Activated CD8-positive, alpha-beta memory T cell treated with anti-CD3 and anti-CD28 coated beads, Interleukin-2, amount 10 ng/mL, durations not matched to agents 7 days and 5 days (primary cell): ENCODE results near the gene NMRK1. TPM values are rescaled to one million over a fixed set of nuclear protein-coding genes. Genes with fewer than 3 reads are reported as not detected.

ENCODE experiments used
- ATAC-seq: fragments of 150-1000 bp; cut with Tn5 transposase; one replicate; pipeline ENCODE4 v1.10.0; 2021; ENCODE audit warnings: moderate library complexity
- CTCF ChIA-PET: fragments of 350-600 bp; sonication (Branson Sonifier 250); formaldehyde crosslinking; loops from one replicate; lab custom pipeline; 2021; ENCODE audit warnings: antibody characterized with exemption; lab: Charles Lee
- DNase-seq: peaks from one replicate; pipeline ENCODE4 v3.0.0-alpha.2; 2020
- H3K27ac Mint-ChIP-seq: one replicate; pipeline ENCODE4 v1.8.0; 2021; ENCODE audit warnings: mild to moderate bottlenecking, mixed read lengths
- H3K27me3 Mint-ChIP-seq: one replicate; pipeline ENCODE4 v1.8.0; 2021; ENCODE audit warnings: mixed read lengths
- H3K36me3 Mint-ChIP-seq: one replicate; pipeline ENCODE4 v1.8.0; 2021; ENCODE audit warnings: mild to moderate bottlenecking, mixed read lengths
- H3K4me1 Mint-ChIP-seq: one replicate; pipeline ENCODE4 v1.8.0; 2021; ENCODE audit warnings: mixed read lengths
- H3K4me3 Mint-ChIP-seq: one replicate; pipeline ENCODE4 v1.8.0; 2021; ENCODE audit warnings: mild to moderate bottlenecking, moderate library complexity, mixed read lengths
- H3K9me3 Mint-ChIP-seq: one replicate; pipeline ENCODE4 v1.8.0; 2022; ENCODE audit warnings: low read depth, mixed read lengths
- total RNA-seq, 2 experiments: library from RNA; stranded (reverse); gene quantifications; one replicate each; pipeline ENCODE4 v1.2.3, GENCODE V29; 2021

Gene NMRK1
- total RNA-seq, 2 experiments from 2014 or later, result 24.8 to 40.0 TPM

DNA sequence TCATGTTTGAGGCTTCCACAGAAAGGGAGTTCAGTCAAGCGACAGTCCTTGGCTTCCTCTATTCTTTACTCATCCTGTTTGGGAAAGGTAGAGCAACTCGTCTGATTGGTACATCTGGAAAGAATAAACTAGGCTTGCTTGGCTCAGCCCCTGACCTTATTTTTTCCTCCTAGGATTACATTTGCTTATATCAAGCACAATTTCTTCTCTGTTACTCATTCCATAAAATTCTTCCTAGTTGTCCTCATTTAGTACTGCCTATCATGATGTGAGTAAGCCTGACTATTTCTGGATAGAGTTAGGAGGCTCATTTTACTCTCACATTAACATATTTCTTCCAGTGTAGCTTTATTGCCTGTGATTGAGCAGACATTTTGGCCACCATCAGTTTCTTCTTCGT, 48.9 kb downstream of the NMRK1 start:
- H3K4me3 Mint-ChIP-seq, result no peak overlapping the region
- no peaks in the 10 kb centered on the region for H3K9me3 Mint-ChIP-seq
- no peak overlapping the region for H3K27ac Mint-ChIP-seq
- CTCF ChIA-PET, result interaction anchor here (1.5 kb wide), 1 partner anchor 265 kb away, joined by 4 read pairs; no protein-coding TSS in a partner anchor
- H3K27me3 Mint-ChIP-seq, result peaks cover 2% of the 10 kb centered on the region
- H3K36me3 Mint-ChIP-seq, result no peaks in the 10 kb centered on the region
- DNase-seq (no peak), ATAC-seq (no peak)
- H3K4me1 Mint-ChIP-seq, result peaks cover 1% of the 10 kb centered on the region

DNA sequence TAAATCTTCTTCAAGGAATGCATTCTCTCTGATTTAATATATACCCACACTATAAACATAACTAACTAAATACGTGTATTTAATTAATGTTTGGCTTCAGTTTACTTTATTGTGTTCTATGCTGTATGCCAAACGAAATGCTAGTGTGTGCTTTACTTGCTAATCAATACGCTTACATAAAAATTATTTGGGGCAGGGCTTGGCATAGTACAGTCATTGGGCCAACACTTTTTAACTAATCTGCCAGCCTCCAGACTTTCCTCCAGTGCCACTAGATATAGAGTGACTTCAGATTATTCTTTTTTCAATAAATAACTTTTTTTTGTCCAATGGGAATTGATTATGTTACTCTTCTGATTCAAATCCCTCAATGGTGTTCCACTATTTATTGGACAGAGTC, 51.2 kb downstream of the NMRK1 start:
- ATAC-seq (no peak), DNase-seq (no peak)
- no peaks in the 10 kb centered on the region for H3K9me3 Mint-ChIP-seq
- H3K36me3 Mint-ChIP-seq, result no peaks in the 10 kb centered on the region
- CTCF ChIA-PET, result interaction anchor here (0.7 kb wide), 1 partner anchor 32 kb away, joined by 3 read pairs; no protein-coding TSS in a partner anchor
- peaks cover 3% of the 10 kb centered on the region for H3K27me3 Mint-ChIP-seq
- H3K27ac Mint-ChIP-seq, result no peak overlapping the region
- no peak overlapping the region for H3K4me3 Mint-ChIP-seq
- H3K4me1 Mint-ChIP-seq, result peaks cover 2% of the 10 kb centered on the region

DNA sequence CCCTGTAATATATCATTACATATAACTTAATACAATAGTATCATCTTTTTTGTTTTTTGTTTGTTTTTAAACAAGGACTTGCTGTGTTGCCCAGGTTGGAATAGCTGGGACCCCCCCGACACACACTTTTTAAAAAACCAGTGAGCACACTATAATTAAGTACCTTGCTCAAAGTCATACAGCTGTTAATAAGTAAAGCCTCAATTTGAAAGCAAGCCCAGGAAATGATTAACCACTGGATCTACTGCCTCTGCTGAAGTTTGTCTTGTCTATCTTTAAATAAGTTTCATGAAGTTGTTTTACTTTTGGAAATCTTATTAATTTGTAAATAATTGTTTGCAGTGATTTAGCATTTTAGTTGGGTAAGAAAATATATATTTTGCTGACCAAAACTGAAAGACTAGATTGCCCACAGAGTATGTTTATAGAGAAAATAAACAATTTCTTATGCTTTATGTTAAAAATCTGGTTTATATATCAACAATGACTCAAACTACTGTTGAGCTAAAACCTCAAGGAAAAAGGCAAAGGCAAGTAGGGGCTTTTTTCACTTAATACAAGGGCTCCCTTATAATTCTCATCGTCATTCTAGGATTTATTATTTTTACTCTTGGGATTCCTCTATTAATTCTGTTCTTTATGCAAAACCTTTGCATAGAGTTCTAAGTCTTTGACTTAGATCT, 54.0 kb downstream of the NMRK1 start:
- Mint-ChIP-seq H3K9me3 (no peaks in the 10 kb centered on the region), H3K27ac (no peak overlapping the region), H3K4me1 (peaks cover 2% of the 10 kb centered on the region), H3K36me3 (no peaks in the 10 kb centered on the region), H3K4me3 (no peak overlapping the region), H3K27me3 (peaks cover 3% of the 10 kb centered on the region)
- ATAC-seq (no peak), DNase-seq (no peak)
- CTCF ChIA-PET, result interaction anchor here (0.6 to 1.9 kb wide), 4 partner anchors 21 to 260 kb away, joined by 3 to 4 read pairs (median 4); no protein-coding TSS in a partner anchor

DNA sequence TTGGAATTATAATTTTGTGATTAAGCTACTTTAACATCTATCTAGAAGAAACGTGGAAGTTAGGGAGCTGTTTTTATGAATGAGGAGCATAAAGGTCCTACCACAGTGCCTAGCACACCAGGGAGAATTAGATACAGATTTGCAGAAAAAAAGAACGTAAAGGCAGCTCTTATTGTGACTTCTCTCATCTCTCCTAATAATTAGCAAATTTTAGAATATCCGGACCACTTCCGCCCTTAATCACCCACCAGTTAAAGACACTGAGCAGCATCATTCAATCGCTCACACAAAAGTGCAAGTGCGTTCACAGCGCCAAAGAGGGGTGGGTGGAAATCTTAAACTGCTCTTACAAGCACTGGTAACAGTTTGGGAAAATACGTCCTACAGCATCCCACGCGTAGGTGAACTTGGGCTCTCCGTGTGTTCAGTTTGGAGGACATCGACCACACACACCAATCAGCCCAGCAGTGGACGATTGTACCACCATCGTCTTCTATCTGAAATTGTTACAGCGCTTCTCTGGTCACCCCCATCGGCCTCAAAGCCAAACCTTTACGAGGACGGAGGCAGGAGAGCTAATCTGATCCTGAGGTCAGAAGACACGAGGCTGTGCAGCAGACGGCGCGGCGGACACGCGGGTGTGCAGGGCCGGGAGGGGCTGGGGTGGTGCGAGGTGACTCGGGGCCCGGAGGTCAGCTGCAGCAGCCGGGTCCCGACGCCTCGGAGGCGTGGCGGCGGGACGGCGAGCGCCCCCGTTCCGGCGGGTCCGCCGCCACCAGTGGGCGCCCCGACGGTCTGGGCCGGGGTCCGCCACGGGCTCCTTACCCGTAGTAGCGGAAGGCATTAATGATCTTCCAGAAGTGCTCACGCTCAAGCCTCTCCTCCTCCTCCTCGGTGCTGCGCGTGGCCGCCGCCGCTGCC, 60.5 kb downstream of the NMRK1 start:
- H3K36me3 Mint-ChIP-seq, result peaks cover 10% of the 10 kb centered on the region
- H3K4me3 Mint-ChIP-seq, result peak overlapping the region; percentile 98
- peak; percentile 77 for DNase-seq
- CTCF ChIA-PET, result interaction anchor here (0.8 to 6.5 kb wide), 20 partner anchors 8 to 254 kb away, joined by 3 to 51 read pairs (median 6); partner anchors contain the start of genes C9orf40, NMRK1 and OSTF1
- peaks cover 37% of the 10 kb centered on the region for H3K4me1 Mint-ChIP-seq
- ATAC-seq, result peak; percentile 45
- peak overlapping the region; percentile 93 for H3K27ac Mint-ChIP-seq
- H3K9me3 Mint-ChIP-seq, result no peaks in the 10 kb centered on the region
- H3K27me3 Mint-ChIP-seq, result no peaks in the 10 kb centered on the region

DNA sequence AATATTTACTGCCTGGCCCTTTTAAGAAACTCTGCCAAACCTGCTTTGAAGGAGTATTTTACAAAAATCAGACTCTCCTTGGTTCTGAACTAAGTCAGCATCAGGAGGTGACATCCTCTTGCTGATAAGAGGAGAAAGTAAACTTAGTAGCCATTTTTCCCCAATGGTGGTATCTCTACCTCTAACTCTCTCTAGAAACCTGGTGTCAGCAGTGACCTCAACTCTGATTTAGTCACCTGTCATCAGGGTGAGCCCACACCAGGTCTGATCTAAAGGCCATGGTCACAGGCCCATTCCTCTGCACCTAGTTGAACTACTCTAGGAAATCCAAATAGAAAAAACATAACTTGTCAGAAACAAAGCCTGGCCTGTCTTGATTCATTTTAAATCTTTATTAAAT, 64.1 kb downstream of the NMRK1 start:
- Mint-ChIP-seq H3K27me3 (no peaks in the 10 kb centered on the region), H3K4me3 (no peak overlapping the region), H3K27ac (peak overlapping the region; percentile 74), H3K36me3 (peaks cover 26% of the 10 kb centered on the region), H3K4me1 (peaks cover 57% of the 10 kb centered on the region), H3K9me3 (no peaks in the 10 kb centered on the region)
- ATAC-seq (no peak), DNase-seq (peak; percentile 51)
- CTCF ChIA-PET, result interaction anchor here (6.5 kb wide), 1 partner anchor 70 kb away, joined by 51 read pairs; the partner anchor contains the start of gene C9orf40

DNA sequence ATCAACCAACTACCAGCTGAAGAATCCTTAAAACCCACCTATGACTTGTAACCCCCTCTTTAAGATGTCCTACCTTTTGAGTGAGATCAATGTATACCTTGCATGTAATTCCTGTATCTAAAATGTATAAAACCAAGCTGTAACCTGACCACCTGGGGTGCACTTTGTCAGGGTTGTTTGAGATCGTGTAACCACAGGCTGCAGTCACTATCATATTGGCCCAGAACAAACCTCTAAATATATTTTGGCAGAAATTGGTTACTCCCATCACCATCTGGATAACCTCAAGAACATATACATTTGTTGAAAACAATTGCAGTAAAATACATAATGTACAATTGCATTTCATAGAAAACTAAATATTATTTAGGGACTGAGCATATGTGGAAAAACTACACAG, 68.3 kb downstream of the NMRK1 start:
- H3K36me3 Mint-ChIP-seq, result peaks cover 24% of the 10 kb centered on the region
- peak overlapping the region; percentile 52 for H3K27ac Mint-ChIP-seq
- peak overlapping the region; percentile 1 for H3K4me3 Mint-ChIP-seq
- H3K4me1 Mint-ChIP-seq, result peaks cover 39% of the 10 kb centered on the region
- CTCF ChIA-PET, result interaction anchor here (1.1 to 3.3 kb wide), 5 partner anchors 8 to 246 kb away, joined by 3 to 10 read pairs (median 8); partner anchors contain the start of genes C9orf40 and CARNMT1
- ATAC-seq (no peak), DNase-seq (no peak)
- H3K27me3 Mint-ChIP-seq, result no peaks in the 10 kb centered on the region
- no peaks in the 10 kb centered on the region for H3K9me3 Mint-ChIP-seq

DNA sequence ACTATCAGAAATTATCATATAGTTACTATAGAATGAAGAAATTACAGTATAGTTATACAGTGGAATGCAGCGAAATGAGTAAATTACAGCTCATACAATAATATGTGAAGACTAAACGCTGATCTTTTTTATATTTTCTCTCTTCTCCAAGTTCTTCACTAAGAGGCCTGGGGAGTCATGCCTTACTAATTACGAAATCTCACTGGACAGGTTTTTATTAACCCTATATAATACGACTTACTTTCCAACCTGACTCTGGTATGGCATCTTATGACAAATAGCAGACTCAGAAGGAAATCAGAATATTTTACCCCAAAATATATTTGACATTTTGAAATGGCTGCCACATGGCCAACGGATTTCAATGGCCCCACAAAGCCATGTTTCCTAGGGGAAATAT, 68.9 kb downstream of the NMRK1 start:
- Mint-ChIP-seq H3K4me3 (no peak overlapping the region), H3K4me1 (peaks cover 37% of the 10 kb centered on the region), H3K27ac (no peak overlapping the region), H3K9me3 (no peaks in the 10 kb centered on the region), H3K27me3 (no peaks in the 10 kb centered on the region), H3K36me3 (peaks cover 24% of the 10 kb centered on the region)
- CTCF ChIA-PET, result interaction anchor here (1.1 to 3.3 kb wide), 2 partner anchors 9 to 245 kb away, joined by 8 to 10 read pairs; partner anchors contain the start of gene CARNMT1
- DNase-seq, result no peak
- no peak for ATAC-seq

DNA sequence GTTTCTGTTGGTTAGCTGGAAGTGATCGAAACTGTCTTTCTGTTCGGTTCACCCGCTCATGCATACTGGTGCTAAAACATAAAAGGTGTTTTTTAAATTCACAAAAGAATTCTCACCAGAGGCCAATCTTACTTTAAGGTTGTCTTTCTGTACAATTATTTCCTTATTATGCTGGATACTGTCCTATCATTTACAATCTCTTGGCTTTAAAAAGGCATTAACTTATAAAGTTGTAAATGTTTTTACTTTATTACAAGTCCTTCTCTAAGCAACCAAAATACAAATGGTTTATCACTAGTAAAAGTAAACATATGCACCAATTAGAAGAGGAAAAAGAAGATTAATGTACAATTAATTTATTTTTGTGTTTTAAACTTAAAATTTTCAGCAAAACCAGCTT, 70.6 kb downstream of the NMRK1 start:
- ATAC-seq (no peak), DNase-seq (no peak)
- Mint-ChIP-seq H3K4me3 (no peak overlapping the region), H3K27me3 (no peaks in the 10 kb centered on the region), H3K27ac (no peak overlapping the region), H3K36me3 (peaks cover 25% of the 10 kb centered on the region), H3K9me3 (no peaks in the 10 kb centered on the region), H3K4me1 (peaks cover 29% of the 10 kb centered on the region)
- CTCF ChIA-PET, result interaction anchor here (1.0 to 2.2 kb wide), 4 partner anchors 10 to 61 kb away, joined by 3 to 11 read pairs (median 3); partner anchors contain the start of gene CARNMT1

DNA sequence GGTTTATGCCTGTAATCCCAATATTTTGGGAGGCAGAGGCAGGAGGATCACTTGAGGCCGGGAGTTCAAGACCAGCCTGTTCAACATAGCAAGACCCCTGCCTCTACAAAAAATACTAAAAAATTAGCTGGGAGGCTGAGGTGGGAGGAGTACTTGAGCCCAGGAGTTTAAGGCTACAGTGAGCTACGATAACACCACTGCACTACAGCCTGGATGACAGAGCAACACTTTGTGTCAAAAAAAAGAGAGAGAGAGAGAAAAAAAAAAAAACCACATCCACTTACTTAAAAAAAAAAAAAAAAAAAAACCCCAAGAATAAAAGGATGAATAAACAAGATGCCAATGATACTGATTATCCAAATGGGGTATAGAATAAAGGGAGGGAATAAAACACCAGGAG, 74.2 kb downstream of the NMRK1 start:
- ATAC-seq, result no peak
- Mint-ChIP-seq H3K4me1 (peaks cover 29% of the 10 kb centered on the region), H3K9me3 (peaks cover 3% of the 10 kb centered on the region), H3K27me3 (no peaks in the 10 kb centered on the region), H3K4me3 (no peak overlapping the region), H3K27ac (peak overlapping the region; percentile 40), H3K36me3 (peaks cover 29% of the 10 kb centered on the region)
- DNase-seq, result no peak
- CTCF ChIA-PET, result interaction anchor here (1.1 to 4.2 kb wide), 3 partner anchors 14 to 240 kb away, joined by 3 to 21 read pairs (median 19); partner anchors contain the start of gene CARNMT1

Other genes starting within 250 kb of the NMRK1 start
- gene TRPM6, start 200.2 kb downstream of the NMRK1 start, total RNA-seq, result not detected
- gene C9orf40, start 135.2 kb downstream of the NMRK1 start, total RNA-seq, result 10 to 100 TPM; 19.0 to 25.5 TPM
- 10 to 100 TPM; 31.3 to 36.1 TPM for gene CARNMT1, start 59.9 kb downstream of the NMRK1 start, total RNA-seq
- 100 to 1,000 TPM; 149 to 198 TPM for gene OSTF1, start 359 bp upstream of the NMRK1 start, total RNA-seq